ENCODE measurements around the gene POLG2. TPM values are rescaled to one million over a fixed set of nuclear protein-coding genes. Genes with fewer than 3 reads are reported as not detected.
"Not testable (repeated sequence)": the region's sequence is repeated elsewhere in the genome, so short reads cannot be mapped to it uniquely, and the experiment has no call there.

The POLG2 gene
- total RNA-seq, 4 donors from 2014 or later = 4.8 to 10.8 (median 6.3) TPM

DNA sequence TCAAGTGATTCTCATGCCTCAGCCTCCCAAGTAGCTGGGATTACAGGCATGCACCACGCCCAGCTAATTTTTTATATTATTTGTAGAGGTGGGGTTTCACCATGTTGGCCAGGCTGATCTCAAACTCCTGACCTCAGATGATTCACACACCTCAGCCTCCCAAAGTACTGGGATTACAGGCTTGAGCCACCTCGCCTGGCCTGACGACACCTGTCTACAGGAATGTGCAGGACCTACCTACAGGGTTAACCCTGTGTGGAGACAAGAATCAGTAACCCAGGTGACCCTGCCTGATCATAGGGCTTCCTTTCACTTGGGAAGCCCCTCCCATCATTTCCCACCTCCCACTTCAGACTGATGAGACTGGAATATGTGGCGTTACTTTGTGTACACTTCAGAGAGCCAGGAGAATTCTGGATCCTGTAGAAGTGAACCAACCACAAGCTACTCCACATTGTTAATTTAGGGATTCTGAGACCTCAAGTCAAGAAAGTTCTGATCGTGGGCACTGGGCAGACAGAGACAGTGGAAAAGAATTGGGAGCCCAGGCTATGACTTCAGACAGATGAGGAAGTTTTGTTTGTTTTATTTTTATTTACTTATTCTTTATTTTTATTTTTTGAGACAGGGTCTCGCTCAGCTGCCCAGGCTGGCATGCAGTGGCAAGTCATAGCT, 53.6 kb downstream of the POLG2 start:
- in situ Hi-C loops (cut with MboI; ENCODE audit: low pct_ligation_motif_present in 1 of 4, low pct_unique_long_range_greater_than_20kb in 1 of 4, low sequenced_read_pairs in 3 of 4) = no loop called here
- DNase-seq = no peak
- no peak overlapping the region for H3K4me3 ChIP-seq
- TF ChIP-seq, protein P1, sequence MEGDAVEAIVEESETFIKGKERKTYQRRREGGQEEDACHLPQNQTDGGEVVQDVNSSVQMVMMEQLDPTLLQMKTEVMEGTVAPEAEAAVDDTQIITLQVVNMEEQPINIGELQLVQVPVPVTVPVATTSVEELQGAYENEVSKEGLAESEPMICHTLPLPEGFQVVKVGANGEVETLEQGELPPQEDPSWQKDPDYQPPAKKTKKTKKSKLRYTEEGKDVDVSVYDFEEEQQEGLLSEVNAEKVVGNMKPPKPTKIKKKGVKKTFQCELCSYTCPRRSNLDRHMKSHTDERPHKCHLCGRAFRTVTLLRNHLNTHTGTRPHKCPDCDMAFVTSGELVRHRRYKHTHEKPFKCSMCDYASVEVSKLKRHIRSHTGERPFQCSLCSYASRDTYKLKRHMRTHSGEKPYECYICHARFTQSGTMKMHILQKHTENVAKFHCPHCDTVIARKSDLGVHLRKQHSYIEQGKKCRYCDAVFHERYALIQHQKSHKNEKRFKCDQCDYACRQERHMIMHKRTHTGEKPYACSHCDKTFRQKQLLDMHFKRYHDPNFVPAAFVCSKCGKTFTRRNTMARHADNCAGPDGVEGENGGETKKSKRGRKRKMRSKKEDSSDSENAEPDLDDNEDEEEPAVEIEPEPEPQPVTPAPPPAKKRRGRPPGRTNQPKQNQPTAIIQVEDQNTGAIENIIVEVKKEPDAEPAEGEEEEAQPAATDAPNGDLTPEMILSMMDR (IDR thresholded peaks at IDR 0.05) = no peak
- TF ChIP-seq EP300 (IDR thresholded peaks at IDR 0.05; ENCODE audit: low read depth) = no peak
- TF ChIP-seq POLR2A (IDR thresholded peaks at IDR 0.05) = no peak
- TF ChIP-seq POLR2AphosphoS5 (IDR thresholded peaks at IDR 0.05) = no peak
- H3K4me1 ChIP-seq = peaks cover 0 to 15% (median 4%) of the 10 kb centered on the region in 4 donors
- 81 to 92% methylated on average over 4 to 6 of the region's 6 CpGs for WGBS, 2 donors (ENCODE audit: low coverage in 1 of 2)
- intact Hi-C loops (cut with DNase I; ENCODE audit: low total_unique reads) = no loop called here
- H3K27me3 ChIP-seq = no peaks in the 10 kb centered on the region
- H3K36me3 ChIP-seq = no peaks in the 10 kb centered on the region
- H3K9me3 ChIP-seq = peaks cover 5 to 7% of the 10 kb centered on the region in 2 donors
- peak overlapping the region; percentile 44 to 65 (median 58) for H3K27ac ChIP-seq

DNA sequence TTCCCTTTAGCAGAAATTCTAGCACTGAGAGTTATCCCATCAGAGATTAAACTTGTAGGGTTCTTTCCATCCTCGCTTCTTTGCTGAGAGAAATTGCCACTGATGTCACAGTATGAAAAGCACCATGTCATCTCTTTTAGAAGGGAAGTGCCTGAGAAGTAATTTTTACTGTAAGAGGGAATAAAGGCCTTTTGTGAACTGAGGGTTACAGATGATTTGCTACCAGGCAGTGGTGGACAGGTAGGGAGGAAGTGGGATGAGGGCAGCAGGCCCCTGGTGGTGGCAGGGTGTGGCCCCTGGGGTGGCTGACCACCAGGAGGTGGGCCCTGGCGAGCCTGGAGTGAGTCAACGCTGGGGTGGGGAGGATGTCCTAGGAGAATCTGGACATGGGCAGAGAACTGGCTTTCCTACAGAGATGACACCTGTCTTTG, 54.3 kb downstream of the POLG2 start:
- WGBS, 2 donors (ENCODE audit: low coverage in 1 of 2) = 57 to 97% methylated on average over 3 of the region's 3 CpGs
- in situ Hi-C loops (cut with MboI; ENCODE audit: low pct_ligation_motif_present in 1 of 4, low pct_unique_long_range_greater_than_20kb in 1 of 4, low sequenced_read_pairs in 3 of 4) = no loop called here
- no peaks in the 10 kb centered on the region for H3K27me3 ChIP-seq
- TF ChIP-seq, protein P1 (IDR thresholded peaks at IDR 0.05) = no peak
- no peak for TF ChIP-seq POLR2A (IDR thresholded peaks at IDR 0.05)
- TF ChIP-seq POLR2AphosphoS5 (IDR thresholded peaks at IDR 0.05) = no peak
- TF ChIP-seq EP300 (IDR thresholded peaks at IDR 0.05; ENCODE audit: low read depth) = no peak
- intact Hi-C loops (cut with DNase I; ENCODE audit: low total_unique reads) = no loop called here
- H3K4me3 ChIP-seq = no peak overlapping the region
- no peak for DNase-seq
- H3K9me3 ChIP-seq = peaks cover 12 to 13% of the 10 kb centered on the region in 2 donors
- peak overlapping the region; percentile 44 to 65 (median 58) for H3K27ac ChIP-seq
- peaks cover 0 to 15% (median 4%) of the 10 kb centered on the region in 4 donors for H3K4me1 ChIP-seq
- H3K36me3 ChIP-seq = no peaks in the 10 kb centered on the region

DNA sequence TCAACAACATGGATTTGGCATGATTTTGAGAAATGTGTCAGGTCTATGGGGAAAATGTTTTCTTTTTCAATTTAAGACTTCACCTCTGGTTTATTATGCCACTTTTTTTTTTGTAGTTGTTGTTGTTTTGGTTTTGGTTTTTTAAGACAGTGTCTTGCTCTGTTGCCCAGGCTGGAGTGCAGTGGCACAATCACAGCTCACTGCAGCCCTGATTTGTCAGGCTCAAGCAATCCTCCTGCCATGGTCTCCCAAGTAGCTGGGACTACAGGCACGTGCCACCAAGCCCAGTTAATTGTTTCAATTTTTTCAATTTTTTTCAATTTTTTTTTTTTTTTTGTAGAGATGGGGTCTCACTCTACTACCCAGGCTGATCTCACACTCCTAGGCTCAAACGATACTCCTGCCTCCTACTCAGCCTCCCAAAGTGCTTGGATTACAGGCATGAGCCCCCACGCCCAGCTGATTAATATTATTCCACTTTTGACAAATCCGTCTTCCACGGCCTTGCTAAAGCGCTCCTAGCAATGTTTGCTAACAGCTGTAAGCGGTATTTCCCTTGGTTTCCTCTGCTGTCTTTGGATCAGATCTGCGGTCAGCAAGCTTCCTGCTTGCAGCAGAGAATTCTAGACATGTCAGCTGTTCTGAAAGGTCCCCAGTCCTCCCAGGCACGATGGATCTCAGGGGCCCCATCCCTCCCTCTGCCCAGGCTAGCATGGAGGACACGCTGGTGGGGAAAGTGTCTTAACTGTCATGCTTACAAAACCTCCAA, 54.9 kb downstream of the POLG2 start:
- Histone ChIP-seq H3K4me1 (peaks cover 0 to 15% (median 4%) of the 10 kb centered on the region in 4 donors), H3K27me3 (no peaks in the 10 kb centered on the region), H3K4me3 (no peak overlapping the region), H3K36me3 (no peaks in the 10 kb centered on the region), H3K9me3 (peaks cover 15 to 19% of the 10 kb centered on the region in 2 donors), H3K27ac (peak overlapping the region; percentile 44 to 65 (median 58))
- WGBS, 2 donors (ENCODE audit: low coverage in 1 of 2) = 40 to 63% methylated on average over 2 to 10 of the region's 10 CpGs
- intact Hi-C loops (cut with DNase I; ENCODE audit: low total_unique reads) (no loop called here), in situ Hi-C loops (cut with MboI; ENCODE audit: low pct_ligation_motif_present in 1 of 4, low pct_unique_long_range_greater_than_20kb in 1 of 4, low sequenced_read_pairs in 3 of 4) (no loop called here)
- no peak for TF ChIP-seq EP300 (IDR thresholded peaks at IDR 0.05; ENCODE audit: low read depth)
- no peak for TF ChIP-seq POLR2A (IDR thresholded peaks at IDR 0.05)
- no peak for TF ChIP-seq POLR2AphosphoS5 (IDR thresholded peaks at IDR 0.05)
- TF ChIP-seq, protein P1 (IDR thresholded peaks at IDR 0.05) = no peak
- DNase-seq = peak; percentile 24

DNA sequence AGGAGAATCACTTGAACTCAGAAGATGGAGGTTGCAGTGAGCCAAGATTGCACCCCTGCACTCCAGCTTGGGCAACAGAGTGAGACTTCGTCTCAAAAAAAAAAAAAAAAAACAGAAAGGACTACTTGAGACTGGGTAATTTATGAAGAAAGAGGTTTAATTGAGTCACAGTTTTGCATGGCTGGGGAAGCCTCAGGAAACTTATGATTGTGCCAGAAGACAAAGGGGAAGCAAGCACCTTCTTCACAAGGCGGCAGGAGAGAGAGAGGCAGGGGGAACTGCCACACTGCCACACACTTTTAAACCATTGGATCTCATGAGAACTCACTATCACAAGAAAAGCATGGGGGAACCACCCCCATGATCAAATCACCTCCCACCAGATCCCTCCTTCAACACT, 56.9 kb downstream of the POLG2 start:
- no peaks in the 10 kb centered on the region for H3K36me3 ChIP-seq
- peaks cover 15 to 19% of the 10 kb centered on the region in 2 donors for H3K9me3 ChIP-seq
- H3K4me1 ChIP-seq = peaks cover 0 to 15% (median 4%) of the 10 kb centered on the region in 4 donors
- in situ Hi-C loops (cut with MboI; ENCODE audit: low pct_ligation_motif_present in 1 of 4, low pct_unique_long_range_greater_than_20kb in 1 of 4, low sequenced_read_pairs in 3 of 4) (no loop called here), intact Hi-C loops (cut with DNase I; ENCODE audit: low total_unique reads) (no loop called here)
- no peaks in the 10 kb centered on the region for H3K27me3 ChIP-seq
- DNase-seq = no peak
- no peak overlapping the region for H3K4me3 ChIP-seq
- no peak for TF ChIP-seq POLR2A (IDR thresholded peaks at IDR 0.05)
- no peak for TF ChIP-seq EP300 (IDR thresholded peaks at IDR 0.05; ENCODE audit: low read depth)
- TF ChIP-seq POLR2AphosphoS5 (IDR thresholded peaks at IDR 0.05) = no peak
- TF ChIP-seq, protein P1 (IDR thresholded peaks at IDR 0.05) = no peak
- H3K27ac ChIP-seq = no peak overlapping the region
- 88 to 93% methylated on average over 1 to 2 of the region's 2 CpGs for WGBS, 2 donors (ENCODE audit: low coverage in 1 of 2)

DNA sequence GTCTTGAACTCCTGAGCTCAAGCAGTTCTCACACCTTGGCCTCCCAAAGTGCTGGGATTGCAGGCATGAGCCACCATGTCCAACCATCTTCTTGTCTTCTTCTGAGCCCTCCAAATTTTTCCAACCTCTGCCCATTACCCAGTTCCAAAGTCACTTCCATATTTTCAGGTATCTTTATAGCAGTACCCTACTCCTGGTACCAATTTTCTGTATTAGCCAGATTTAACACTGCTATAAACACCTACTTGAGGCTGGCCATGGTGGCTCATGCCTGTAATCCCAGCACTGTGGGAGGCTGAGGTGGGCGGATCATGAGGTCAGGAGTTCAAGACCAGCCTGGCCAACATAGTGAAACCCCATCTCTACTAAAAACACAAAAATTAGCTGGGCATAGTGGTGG, 57.3 kb downstream of the POLG2 start:
- H3K36me3 ChIP-seq; intact Hi-C loops (cut with DNase I; ENCODE audit: low total_unique reads); H3K27ac ChIP-seq; DNase-seq; H3K27me3 ChIP-seq; in situ Hi-C loops (cut with MboI; ENCODE audit: low pct_ligation_motif_present in 1 of 4, low pct_unique_long_range_greater_than_20kb in 1 of 4, low sequenced_read_pairs in 3 of 4); H3K4me3 ChIP-seq: not testable (repeated sequence)
- Histone ChIP-seq H3K9me3 (peaks cover 15 to 19% of the 10 kb centered on the region in 2 donors), H3K4me1 (peaks cover 0 to 15% (median 4%) of the 10 kb centered on the region in 4 donors)
- WGBS, 2 donors (ENCODE audit: low coverage in 1 of 2) = 94 to 100% methylated on average over 1 of the region's 1 CpG
